MM.1S (cell line): ENCODE measurements around the gene ASPSCR1.

ENCODE experiments used
- DNase-seq: peaks from one replicate; pipeline ENCODE4 v3.0.0-alpha.2; 2015
- H2AFZ ChIP-seq: fragments of 300-600 bp; sonication (generic); 2 replicates; pipeline ENCODE4 v1.6.0; 2016; ENCODE audit warnings: antibody characterized with exemption, low read length
- H3F3A ChIP-seq: fragments of 300-600 bp; sonication (generic); 2 replicates; pipeline ENCODE4 v1.6.1; 2016; ENCODE audit warnings: mild to moderate bottlenecking, antibody characterized with exemption, low read length, moderate library complexity, mixed read lengths; ENCODE audit not compliant: insufficient read depth
- H3K27ac ChIP-seq: fragments of 300-600 bp; sonication (generic); 2 replicates; pipeline ENCODE4 v1.5.1; 2016; ENCODE audit warnings: mild to moderate bottlenecking, low read length
- H3K27me3 ChIP-seq: fragments of 300-600 bp; sonication (generic); replicated peaks from 2 replicates; pipeline ENCODE4 v1.6.0; 2016; ENCODE audit warnings: low read length; ENCODE audit not compliant: insufficient read depth
- H3K36me3 ChIP-seq: fragments of 300-600 bp; sonication (generic); replicated peaks from 2 replicates; pipeline ENCODE4 v1.6.1; 2016; ENCODE audit warnings: mild to moderate bottlenecking, low read length, mixed read lengths; ENCODE audit not compliant: insufficient read depth
- H3K4me1 ChIP-seq: fragments of 300-600 bp; sonication (generic); 2 replicates; pipeline ENCODE4 v1.6.1; 2016; ENCODE audit warnings: low read length, mixed read lengths
- H3K4me2 ChIP-seq: fragments of 300-600 bp; sonication (generic); 2 replicates; pipeline ENCODE4 v1.6.0; 2016; ENCODE audit warnings: low read depth, low read length
- H3K4me3 ChIP-seq: fragments of 300-600 bp; sonication (generic); 2 replicates; pipeline ENCODE4 v1.5.1; 2016; ENCODE audit warnings: low read length, mixed read lengths
- H3K79me2 ChIP-seq: fragments of 300-600 bp; sonication (generic); 2 replicates; pipeline ENCODE4 v1.6.1; 2016; ENCODE audit warnings: mixed run types, low read length, mixed read lengths
- H3K9ac ChIP-seq: fragments of 300-600 bp; sonication (generic); 2 replicates; pipeline ENCODE4 v1.6.1; 2016; ENCODE audit warnings: low read length, mixed read lengths
- H3K9me2 ChIP-seq: fragments of 300-600 bp; sonication (generic); replicated peaks from 2 replicates; pipeline ENCODE4 v1.6.1; 2016; ENCODE audit warnings: mild to moderate bottlenecking, low read length, mixed read lengths; ENCODE audit not compliant: insufficient read depth
- H3K9me3 ChIP-seq: fragments of 300-600 bp; sonication (generic); replicated peaks from 2 replicates; pipeline ENCODE4 v1.6.1; 2016; ENCODE audit warnings: mild to moderate bottlenecking, low read length, mixed read lengths; ENCODE audit not compliant: insufficient read depth
- H4K20me1 ChIP-seq: fragments of 300-600 bp; sonication (generic); 2 replicates; pipeline ENCODE4 v1.6.1; 2016; ENCODE audit warnings: mild to moderate bottlenecking, low read length, moderate library complexity, mixed read lengths; ENCODE audit not compliant: insufficient read depth
- EZH2 ChIP-seq: fragments of 300-600 bp; sonication (generic); optimal IDR thresholded peaks from 2 replicates; pipeline ENCODE3; 2017; ENCODE audit warnings: low read depth, mild to moderate bottlenecking, antibody characterized with exemption, low read length, mixed read lengths
- EZH2phosphoT487 ChIP-seq: fragments of 300-600 bp; sonication (generic); IDR thresholded peaks from 2 replicates; pipeline ENCODE4 v1.6.1; 2018; ENCODE audit warnings: antibody characterized with exemption, low read length
- TF ChIP-seq, protein P1 (sequence below): fragments of 300-600 bp; sonication (generic); IDR thresholded peaks from 2 replicates; pipeline ENCODE4 v1.5.1; 2016; ENCODE audit warnings: antibody characterized with exemption, low read length, mixed read lengths

Gene ASPSCR1

DNA sequence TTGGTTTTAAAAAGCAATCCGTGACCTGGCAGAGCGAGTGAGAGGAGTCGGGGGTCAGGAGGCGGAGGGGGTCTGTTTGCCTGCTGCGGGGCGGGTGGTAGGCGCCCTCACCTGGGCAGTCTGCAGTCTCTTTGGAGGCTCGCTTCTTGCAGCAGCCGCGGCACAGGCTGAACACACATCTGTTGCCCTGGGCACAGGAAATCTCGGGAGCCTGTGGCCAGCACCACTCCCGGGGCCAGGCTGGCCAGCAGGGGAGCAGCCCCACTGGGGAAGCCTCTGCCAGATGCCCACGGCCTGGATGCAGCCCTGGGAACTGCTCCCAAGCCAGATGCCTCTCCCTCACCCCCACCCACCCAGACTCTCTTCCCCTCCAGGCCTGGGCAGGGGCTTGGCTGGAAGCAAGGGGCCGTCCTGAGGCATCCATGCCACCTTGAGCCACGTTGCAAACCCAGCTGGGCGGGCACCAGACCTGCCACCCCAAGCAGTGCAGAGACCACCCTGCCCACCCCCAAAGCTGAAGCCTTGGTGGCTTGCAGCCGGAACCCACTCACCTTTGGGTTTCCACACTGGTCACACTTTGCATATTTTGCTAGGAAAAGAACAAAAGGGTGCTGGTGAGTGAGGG, 80.9 kb downstream of the ASPSCR1 start:
- Histone ChIP-seq H3K9ac (no peak overlapping the region), H3K36me3 (0 out of 2 replicates have a peak, but pooled peaks cover 4% of the 10 kb centered on the region), H4K20me1 (no peaks in the 10 kb centered on the region), H3K4me2 (no peak overlapping the region), H3K4me3 (no peak overlapping the region), H3K9me3 (no peaks in the 10 kb centered on the region), H3K9me2 (no peaks in the 10 kb centered on the region), H3K79me2 (peaks cover 19% of the 10 kb centered on the region), H2AFZ (no peak overlapping the region), H3K4me1 (no peaks in the 10 kb centered on the region), H3F3A (peaks cover 3% of the 10 kb centered on the region; the same call in 1 of the 2 replicates), H3K27ac (no peak overlapping the region), H3K27me3 (no peaks in the 10 kb centered on the region)
- no peak for DNase-seq
- TF ChIP-seq EZH2phosphoT487 (no peak), EZH2 (no peak)
- TF ChIP-seq, protein P1, sequence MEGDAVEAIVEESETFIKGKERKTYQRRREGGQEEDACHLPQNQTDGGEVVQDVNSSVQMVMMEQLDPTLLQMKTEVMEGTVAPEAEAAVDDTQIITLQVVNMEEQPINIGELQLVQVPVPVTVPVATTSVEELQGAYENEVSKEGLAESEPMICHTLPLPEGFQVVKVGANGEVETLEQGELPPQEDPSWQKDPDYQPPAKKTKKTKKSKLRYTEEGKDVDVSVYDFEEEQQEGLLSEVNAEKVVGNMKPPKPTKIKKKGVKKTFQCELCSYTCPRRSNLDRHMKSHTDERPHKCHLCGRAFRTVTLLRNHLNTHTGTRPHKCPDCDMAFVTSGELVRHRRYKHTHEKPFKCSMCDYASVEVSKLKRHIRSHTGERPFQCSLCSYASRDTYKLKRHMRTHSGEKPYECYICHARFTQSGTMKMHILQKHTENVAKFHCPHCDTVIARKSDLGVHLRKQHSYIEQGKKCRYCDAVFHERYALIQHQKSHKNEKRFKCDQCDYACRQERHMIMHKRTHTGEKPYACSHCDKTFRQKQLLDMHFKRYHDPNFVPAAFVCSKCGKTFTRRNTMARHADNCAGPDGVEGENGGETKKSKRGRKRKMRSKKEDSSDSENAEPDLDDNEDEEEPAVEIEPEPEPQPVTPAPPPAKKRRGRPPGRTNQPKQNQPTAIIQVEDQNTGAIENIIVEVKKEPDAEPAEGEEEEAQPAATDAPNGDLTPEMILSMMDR = no peak

DNA sequence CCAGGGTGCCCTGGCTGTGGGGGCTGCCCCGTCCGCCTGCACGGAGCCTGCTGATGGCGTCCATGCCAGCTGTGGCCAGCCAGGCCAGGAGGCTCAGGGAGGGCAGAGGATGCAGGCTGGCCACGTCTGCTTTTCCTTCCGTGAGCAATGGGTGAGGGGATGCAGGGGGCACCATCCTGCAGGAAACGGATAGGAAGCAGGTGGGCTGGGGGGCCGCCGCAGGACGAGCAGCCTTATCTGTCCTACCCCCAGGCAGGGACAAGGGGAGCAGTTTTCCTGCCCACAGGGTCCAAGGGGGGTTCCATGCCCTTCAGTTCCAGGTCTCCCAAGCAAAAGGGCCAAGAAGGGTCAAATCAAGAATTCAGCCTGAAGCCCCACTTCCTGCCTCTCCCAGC, 81.4 kb downstream of the ASPSCR1 start:
- Histone ChIP-seq H3K36me3 (0 out of 2 replicates have a peak, but pooled peaks cover 4% of the 10 kb centered on the region), H3K9me3 (no peaks in the 10 kb centered on the region), H3K27ac (no peak overlapping the region), H4K20me1 (no peaks in the 10 kb centered on the region; the same call in 1 of the 2 replicates), H3K79me2 (peaks cover 19% of the 10 kb centered on the region), H2AFZ (no peak overlapping the region), H3K9ac (no peak overlapping the region), H3K4me1 (peaks cover 2% of the 10 kb centered on the region; the same call in 1 of the 2 replicates), H3K4me2 (no peak overlapping the region), H3K9me2 (no peaks in the 10 kb centered on the region), H3F3A (peaks cover 3% of the 10 kb centered on the region; the same call in 1 of the 2 replicates), H3K27me3 (no peaks in the 10 kb centered on the region), H3K4me3 (no peak overlapping the region)
- no peak for DNase-seq
- TF ChIP-seq EZH2 = no peak
- no peak for TF ChIP-seq EZH2phosphoT487
- TF ChIP-seq, protein P1 = no peak

DNA sequence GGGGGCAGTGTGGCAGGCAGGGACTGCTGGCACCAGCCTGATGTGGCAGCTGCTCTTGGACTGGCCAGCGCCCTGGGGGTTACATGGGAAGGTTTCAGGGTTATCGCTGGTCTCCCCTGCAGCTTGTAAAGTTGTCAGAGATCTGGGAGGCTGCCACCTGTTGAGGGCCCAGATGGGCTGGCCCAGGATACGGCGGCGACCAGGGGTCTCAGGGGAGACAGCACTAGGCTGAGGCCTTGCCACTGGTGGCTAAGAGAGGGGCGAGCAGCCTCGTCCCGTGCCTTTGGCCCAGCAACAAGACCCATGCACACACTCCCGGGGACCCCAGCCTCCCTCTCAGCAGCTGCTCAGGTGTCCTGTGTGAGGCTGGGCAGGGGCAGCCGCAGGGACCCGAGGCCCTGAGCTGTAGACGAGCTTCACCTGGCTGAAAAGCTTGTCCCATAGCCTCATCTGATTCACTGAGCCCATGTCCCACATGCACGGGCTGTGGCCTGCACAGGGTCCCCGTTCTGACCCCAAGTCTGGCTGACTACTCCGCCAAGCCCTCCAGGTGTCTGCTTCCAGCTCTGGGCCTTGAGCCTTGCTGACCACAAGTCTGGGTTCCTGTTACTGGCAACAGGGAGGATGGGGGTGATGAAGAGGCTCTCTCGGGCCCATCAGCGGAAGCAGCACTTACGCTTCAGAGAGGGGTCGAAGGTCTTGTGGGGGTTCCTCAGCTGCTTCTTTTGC, 82.0 kb downstream of the ASPSCR1 start:
- Histone ChIP-seq H3K4me1 (peaks cover 8% of the 10 kb centered on the region), H3K27ac (no peak overlapping the region), H3K4me2 (no peak overlapping the region), H3K36me3 (0 out of 2 replicates have a peak, but pooled peaks cover 4% of the 10 kb centered on the region), H3K9me3 (no peaks in the 10 kb centered on the region), H4K20me1 (peaks cover 3% of the 10 kb centered on the region; the same call in 1 of the 2 replicates), H3F3A (peaks cover 9% of the 10 kb centered on the region; the same call in 1 of the 2 replicates), H3K9me2 (no peaks in the 10 kb centered on the region), H3K79me2 (peaks cover 23% of the 10 kb centered on the region), H3K27me3 (no peaks in the 10 kb centered on the region), H2AFZ (no peak overlapping the region), H3K4me3 (no peak overlapping the region), H3K9ac (no peak overlapping the region)
- no peak for TF ChIP-seq EZH2phosphoT487
- TF ChIP-seq EZH2 = no peak
- TF ChIP-seq, protein P1 = no peak
- DNase-seq = no peak
